Measurements from ENCODE around the gene B4GALNT3. TPM values are rescaled to one million over a fixed set of nuclear protein-coding genes. Genes with fewer than 3 reads are reported as not detected.

B4GALNT3 gene
- total and polyA plus RNA-seq, 2 experiments from 2014 or later = 2.8 to 15.8 TPM

DNA sequence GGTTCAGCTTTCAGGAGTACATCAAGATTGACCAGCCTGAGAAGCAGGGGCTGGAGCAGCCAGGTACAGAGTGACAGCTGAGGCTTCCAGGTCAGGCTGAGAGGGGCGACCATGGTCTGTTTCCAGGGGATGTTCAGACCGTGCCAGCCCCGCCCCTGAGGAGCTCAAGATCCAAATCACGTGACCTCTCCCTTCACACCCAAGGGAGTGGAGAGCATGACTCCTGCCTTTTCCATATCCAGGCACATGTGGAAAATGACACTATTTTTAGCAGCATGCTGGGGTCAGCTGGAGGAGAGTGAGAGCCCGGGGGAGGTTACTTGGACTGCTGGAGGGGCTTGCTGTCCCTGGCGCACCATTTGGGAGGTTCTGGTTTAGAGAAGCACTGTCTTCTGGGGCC, 92.7 kb downstream of the B4GALNT3 start:
- H3K36me3 Mint-ChIP-seq (ENCODE audit: low read depth) = no peaks in the 10 kb centered on the region; the same call in 2 of the 3 replicates
- Histone ChIP-seq H3K27me3 (ENCODE audit: insufficient read depth) (no peaks in the 10 kb centered on the region), H3K4me1 (ENCODE audit: insufficient read depth) (no peaks in the 10 kb centered on the region), H3K36me3 (ENCODE audit: insufficient read depth) (no peaks in the 10 kb centered on the region), H4K20me1 (replicated peaks; ENCODE audit: insufficient read depth) (no peaks in the 10 kb centered on the region), H3K27ac (ENCODE audit: low read depth) (no peak overlapping the region), H3K4me3 (no peak overlapping the region), H2AFZ (no peak overlapping the region), H3K9me2 (ENCODE audit: insufficient read depth) (no peaks in the 10 kb centered on the region), H3K4me2 (no peak overlapping the region), H3F3A (replicated peaks; ENCODE audit: low read depth) (no peaks in the 10 kb centered on the region), H3K79me2 (replicated peaks; ENCODE audit: insufficient read depth) (no peaks in the 10 kb centered on the region)
- peaks cover 9% of the 10 kb centered on the region for H3K27me3 Mint-ChIP-seq (ENCODE audit: insufficient read depth, low read depth, poor library complexity)
- no peaks in the 10 kb centered on the region; the same call in 2 of the 3 replicates for H3K9me3 Mint-ChIP-seq
- H3K4me1 Mint-ChIP-seq = no peaks in the 10 kb centered on the region
- DNase-seq (ENCODE audit: low spot score) (no peak), ATAC-seq (no peak)
- H3K4me3 Mint-ChIP-seq = no peak overlapping the region
- TF ChIP-seq CTCF (conservative IDR thresholded peaks at IDR 0.05; ENCODE audit: low read depth in 2 of 2) = no peak
- no peak for TF ChIP-seq NANOG (IDR thresholded peaks at IDR 0.05; ENCODE audit: borderline replicate concordance)
- no peak for TF ChIP-seq CREB1 (CRISPR knock-in tag; IDR thresholded peaks at IDR 0.05; ENCODE audit: low read depth)
- TF ChIP-seq, protein P1, sequence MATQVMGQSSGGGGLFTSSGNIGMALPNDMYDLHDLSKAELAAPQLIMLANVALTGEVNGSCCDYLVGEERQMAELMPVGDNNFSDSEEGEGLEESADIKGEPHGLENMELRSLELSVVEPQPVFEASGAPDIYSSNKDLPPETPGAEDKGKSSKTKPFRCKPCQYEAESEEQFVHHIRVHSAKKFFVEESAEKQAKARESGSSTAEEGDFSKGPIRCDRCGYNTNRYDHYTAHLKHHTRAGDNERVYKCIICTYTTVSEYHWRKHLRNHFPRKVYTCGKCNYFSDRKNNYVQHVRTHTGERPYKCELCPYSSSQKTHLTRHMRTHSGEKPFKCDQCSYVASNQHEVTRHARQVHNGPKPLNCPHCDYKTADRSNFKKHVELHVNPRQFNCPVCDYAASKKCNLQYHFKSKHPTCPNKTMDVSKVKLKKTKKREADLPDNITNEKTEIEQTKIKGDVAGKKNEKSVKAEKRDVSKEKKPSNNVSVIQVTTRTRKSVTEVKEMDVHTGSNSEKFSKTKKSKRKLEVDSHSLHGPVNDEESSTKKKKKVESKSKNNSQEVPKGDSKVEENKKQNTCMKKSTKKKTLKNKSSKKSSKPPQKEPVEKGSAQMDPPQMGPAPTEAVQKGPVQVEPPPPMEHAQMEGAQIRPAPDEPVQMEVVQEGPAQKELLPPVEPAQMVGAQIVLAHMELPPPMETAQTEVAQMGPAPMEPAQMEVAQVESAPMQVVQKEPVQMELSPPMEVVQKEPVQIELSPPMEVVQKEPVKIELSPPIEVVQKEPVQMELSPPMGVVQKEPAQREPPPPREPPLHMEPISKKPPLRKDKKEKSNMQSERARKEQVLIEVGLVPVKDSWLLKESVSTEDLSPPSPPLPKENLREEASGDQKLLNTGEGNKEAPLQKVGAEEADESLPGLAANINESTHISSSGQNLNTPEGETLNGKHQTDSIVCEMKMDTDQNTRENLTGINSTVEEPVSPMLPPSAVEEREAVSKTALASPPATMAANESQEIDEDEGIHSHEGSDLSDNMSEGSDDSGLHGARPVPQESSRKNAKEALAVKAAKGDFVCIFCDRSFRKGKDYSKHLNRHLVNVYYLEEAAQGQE (IDR thresholded peaks at IDR 0.05; ENCODE audit: unreplicated experiment) = no peak
- no peak for TF ChIP-seq ZNF331 (CRISPR knock-in tag; IDR thresholded peaks at IDR 0.05; ENCODE audit: low read depth)
- TF ChIP-seq EZH2 (IDR thresholded peaks at IDR 0.05; ENCODE audit: low read depth, unreplicated experiment) = no peak
- no peak for TF ChIP-seq ZNF114 (CRISPR knock-in tag; IDR thresholded peaks at IDR 0.05)
- TF ChIP-seq, protein P2, sequence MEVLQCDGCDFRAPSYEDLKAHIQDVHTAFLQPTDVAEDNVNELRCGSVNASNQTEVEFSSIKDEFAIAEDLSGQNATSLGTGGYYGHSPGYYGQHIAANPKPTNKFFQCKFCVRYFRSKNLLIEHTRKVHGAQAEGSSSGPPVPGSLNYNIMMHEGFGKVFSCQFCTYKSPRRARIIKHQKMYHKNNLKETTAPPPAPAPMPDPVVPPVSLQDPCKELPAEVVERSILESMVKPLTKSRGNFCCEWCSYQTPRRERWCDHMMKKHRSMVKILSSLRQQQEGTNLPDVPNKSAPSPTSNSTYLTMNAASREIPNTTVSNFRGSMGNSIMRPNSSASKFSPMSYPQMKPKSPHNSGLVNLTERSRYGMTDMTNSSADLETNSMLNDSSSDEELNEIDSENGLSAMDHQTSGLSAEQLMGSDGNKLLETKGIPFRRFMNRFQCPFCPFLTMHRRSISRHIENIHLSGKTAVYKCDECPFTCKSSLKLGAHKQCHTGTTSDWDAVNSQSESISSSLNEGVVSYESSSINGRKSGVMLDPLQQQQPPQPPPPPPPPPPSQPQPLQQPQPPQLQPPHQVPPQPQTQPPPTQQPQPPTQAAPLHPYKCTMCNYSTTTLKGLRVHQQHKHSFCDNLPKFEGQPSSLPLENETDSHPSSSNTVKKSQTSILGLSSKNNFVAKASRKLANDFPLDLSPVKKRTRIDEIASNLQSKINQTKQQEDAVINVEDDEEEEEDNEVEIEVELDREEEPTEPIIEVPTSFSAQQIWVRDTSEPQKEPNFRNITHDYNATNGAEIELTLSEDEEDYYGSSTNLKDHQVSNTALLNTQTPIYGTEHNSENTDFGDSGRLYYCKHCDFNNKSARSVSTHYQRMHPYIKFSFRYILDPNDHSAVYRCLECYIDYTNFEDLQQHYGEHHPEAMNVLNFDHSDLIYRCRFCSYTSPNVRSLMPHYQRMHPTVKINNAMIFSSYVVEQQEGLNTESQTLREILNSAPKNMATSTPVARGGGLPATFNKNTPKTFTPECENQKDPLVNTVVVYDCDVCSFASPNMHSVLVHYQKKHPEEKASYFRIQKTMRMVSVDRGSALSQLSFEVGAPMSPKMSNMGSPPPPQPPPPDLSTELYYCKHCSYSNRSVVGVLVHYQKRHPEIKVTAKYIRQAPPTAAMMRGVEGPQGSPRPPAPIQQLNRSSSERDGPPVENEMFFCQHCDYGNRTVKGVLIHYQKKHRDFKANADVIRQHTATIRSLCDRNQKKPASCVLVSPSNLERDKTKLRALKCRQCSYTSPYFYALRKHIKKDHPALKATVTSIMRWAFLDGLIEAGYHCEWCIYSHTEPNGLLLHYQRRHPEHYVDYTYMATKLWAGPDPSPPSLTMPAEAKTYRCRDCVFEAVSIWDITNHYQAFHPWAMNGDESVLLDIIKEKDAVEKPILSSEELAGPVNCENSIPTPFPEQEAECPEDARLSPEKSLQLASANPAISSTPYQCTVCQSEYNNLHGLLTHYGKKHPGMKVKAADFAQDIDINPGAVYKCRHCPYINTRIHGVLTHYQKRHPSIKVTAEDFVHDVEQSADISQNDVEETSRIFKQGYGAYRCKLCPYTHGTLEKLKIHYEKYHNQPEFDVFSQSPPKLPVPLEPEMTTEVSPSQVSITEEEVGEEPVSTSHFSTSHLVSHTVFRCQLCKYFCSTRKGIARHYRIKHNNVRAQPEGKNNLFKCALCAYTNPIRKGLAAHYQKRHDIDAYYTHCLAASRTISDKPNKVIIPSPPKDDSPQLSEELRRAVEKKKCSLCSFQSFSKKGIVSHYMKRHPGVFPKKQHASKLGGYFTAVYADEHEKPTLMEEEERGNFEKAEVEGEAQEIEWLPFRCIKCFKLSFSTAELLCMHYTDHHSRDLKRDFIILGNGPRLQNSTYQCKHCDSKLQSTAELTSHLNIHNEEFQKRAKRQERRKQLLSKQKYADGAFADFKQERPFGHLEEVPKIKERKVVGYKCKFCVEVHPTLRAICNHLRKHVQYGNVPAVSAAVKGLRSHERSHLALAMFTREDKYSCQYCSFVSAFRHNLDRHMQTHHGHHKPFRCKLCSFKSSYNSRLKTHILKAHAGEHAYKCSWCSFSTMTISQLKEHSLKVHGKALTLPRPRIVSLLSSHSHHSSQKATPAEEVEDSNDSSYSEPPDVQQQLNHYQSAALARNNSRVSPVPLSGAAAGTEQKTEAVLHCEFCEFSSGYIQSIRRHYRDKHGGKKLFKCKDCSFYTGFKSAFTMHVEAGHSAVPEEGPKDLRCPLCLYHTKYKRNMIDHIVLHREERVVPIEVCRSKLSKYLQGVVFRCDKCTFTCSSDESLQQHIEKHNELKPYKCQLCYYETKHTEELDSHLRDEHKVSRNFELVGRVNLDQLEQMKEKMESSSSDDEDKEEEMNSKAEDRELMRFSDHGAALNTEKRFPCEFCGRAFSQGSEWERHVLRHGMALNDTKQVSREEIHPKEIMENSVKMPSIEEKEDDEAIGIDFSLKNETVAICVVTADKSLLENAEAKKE (CRISPR knock-in tag; IDR thresholded peaks at IDR 0.05) = no peak
- no peak for TF ChIP-seq JUNB (IDR thresholded peaks at IDR 0.05; ENCODE audit: unreplicated experiment)
- no peak for TF ChIP-seq POLR2AphosphoS5 (IDR thresholded peaks at IDR 0.05; ENCODE audit: low read depth)
- TF ChIP-seq EZH2phosphoT487 (IDR thresholded peaks at IDR 0.05; ENCODE audit: unreplicated experiment) = no peak
- H3K27ac Mint-ChIP-seq = no peak overlapping the region
